H1 (cell line): ENCODE data around the gene CCDC47. TPM values are rescaled to one million over a fixed set of nuclear protein-coding genes. Genes with fewer than 3 reads are reported as not detected.

ENCODE experiments used
- CHD1 ChIP-seq: IDR thresholded peaks from 2 replicates; pipeline ENCODE4 v1.6.1; 2012; ENCODE audit warnings: low read depth, low read length, improper control_type of control experiment
- CHD7 ChIP-seq: fragments of 300-600 bp; sonication (generic); IDR thresholded peaks from 2 replicates; pipeline ENCODE4 v1.7.1; 2012; ENCODE audit warnings: low read length, moderate library complexity, mild to moderate bottlenecking, inconsistent platforms; ENCODE audit not compliant: insufficient replicate concordance
- EP300 ChIP-seq, 2 experiments: IDR thresholded peaks; 1 replicate in 1 of 2; 2 replicates in 1 of 2; pipeline ENCODE4 v1.6.1; 2011 to 2012; ENCODE audit warnings: low read depth in 2 of 2, low read length in 2 of 2, mild to moderate bottlenecking in 2 of 2, borderline replicate concordance in 1 of 2, inconsistent platforms in 1 of 2, moderate library complexity in 1 of 2
- GABPA ChIP-seq: IDR thresholded peaks from 2 replicates; pipeline ENCODE4 v1.6.1; 2011; ENCODE audit warnings: mild to moderate bottlenecking, low read length, moderate library complexity, borderline replicate concordance; ENCODE audit not compliant: insufficient read depth
- NANOG ChIP-seq: IDR thresholded peaks from 2 replicates; pipeline ENCODE4 v1.6.1; 2011; ENCODE audit warnings: low read length, low read depth, mild to moderate bottlenecking, inconsistent platforms; ENCODE audit not compliant: insufficient read depth, poor library complexity, severe bottlenecking
- RAD21 ChIP-seq, 2 experiments: IDR thresholded peaks in 1 of 2; conservative IDR thresholded peaks in 1 of 2; 2 replicates each; pipeline ENCODE4 v1.6.1; 2011; ENCODE audit warnings: low read depth in 2 of 2, low read length in 2 of 2, improper control_type of control experiment in 1 of 2, inconsistent platforms in 1 of 2, mild to moderate bottlenecking in 1 of 2, moderate library complexity in 1 of 2
- RBBP5 ChIP-seq: IDR thresholded peaks from 2 replicates; pipeline ENCODE4 v1.7.1; 2012; ENCODE audit warnings: low read depth, mild to moderate bottlenecking, inconsistent platforms, low read length, moderate library complexity, borderline replicate concordance
- SIN3A ChIP-seq, 2 experiments: IDR thresholded peaks in 1 of 2; conservative IDR thresholded peaks in 1 of 2; 2 replicates each; pipeline ENCODE4 v1.6.1; 2011 to 2012; ENCODE audit warnings: low read length in 2 of 2, improper control_type of control experiment in 1 of 2, low read depth in 1 of 2, mild to moderate bottlenecking in 1 of 2
- SP2 ChIP-seq: IDR thresholded peaks from 2 replicates; pipeline ENCODE4 v1.6.1; 2012; ENCODE audit warnings: mild to moderate bottlenecking, low read length, inconsistent platforms
- SP4 ChIP-seq: IDR thresholded peaks from 2 replicates; pipeline ENCODE4 v1.6.1; 2012; ENCODE audit warnings: low read length, inconsistent platforms
- polyA plus RNA-seq, 7 experiments: library from polyadenylated mRNA; depleted of rRNA in 3 of 7; stranded (reverse) in 5 of 7; unstranded in 2 of 7; fragments of >200 nt in 5 of 7; fragments of 200-250 nt in 2 of 7; gene quantifications; 1 replicate in 5 of 7; 2 replicates in 1 of 7; 4 replicates in 1 of 7; pipeline versions ENCODE4 v1.2.1 to v1.2.3, GENCODE V29; 2011 to 2013; ENCODE audit warnings: missing spikeins in 2 of 7, mixed read lengths in 2 of 7
- total RNA-seq: library from RNA; stranded (reverse); fragmentation: NEBNext Ultra II Directional; extraction: Animal tissue kit (Norgen Biotek cat#: 25700); gene quantifications from 2 replicates; pipeline ENCODE4 v1.2.1, GENCODE V29; 2021

The CCDC47 gene
- total and polyA plus RNA-seq, 2 of the 8 experiments (the other 6 are each of a cell fraction or from before 2014, with no cell fraction given), result 21.2 to 83.1 TPM

DNA sequence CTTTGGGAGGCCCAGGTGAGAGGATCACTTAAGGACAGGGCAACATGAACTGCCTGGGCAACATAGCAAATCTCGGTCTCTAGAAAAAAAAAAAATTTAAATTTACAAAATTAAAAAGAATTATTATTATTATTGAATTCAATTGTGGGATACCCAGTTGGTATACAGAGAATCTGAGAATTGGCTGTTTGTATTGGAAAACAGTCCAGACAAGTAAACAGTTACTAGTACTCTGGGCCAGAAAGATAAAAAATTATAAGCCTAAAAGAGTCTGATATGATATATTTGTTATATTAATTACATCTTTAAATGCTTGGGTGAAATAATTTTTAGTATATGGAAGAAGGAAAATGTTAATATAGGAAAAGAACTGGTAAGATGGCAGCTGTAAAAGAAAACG lies 15.0 kb downstream of the CCDC47 start (continued):
- TF ChIP-seq CHD7 (no peak), RBBP5 (no peak), SP2 (no peak), SIN3A (conservative IDR thresholded peaks at IDR 0.05 in 1 of 2, IDR thresholded peaks at IDR 0.05 in 1 of 2; ENCODE audit: low read depth in 1 of 2, low read length in 2 of 2) (no peak), CHD1 (no peak), GABPA (no peak), SP4 (no peak), EP300 (IDR thresholded peaks at IDR 0.05; ENCODE audit: borderline replicate concordance in 1 of 2, low read depth in 2 of 2, low read length in 2 of 2) (no peak), NANOG (no peak), RAD21 (IDR thresholded peaks at IDR 0.05 in 1 of 2, conservative IDR thresholded peaks at IDR 0.05 in 1 of 2; ENCODE audit: low read depth in 2 of 2, low read length in 2 of 2) (no peak)
